GM23338 (cell line): Measurements from ENCODE around the gene LAPTM5. TPM values are rescaled to one million over a fixed set of nuclear protein-coding genes. Genes with fewer than 3 reads are reported as not detected.

Experiments
- ATAC-seq: fragments of 200-7000 bp; cut with Tn5 transposase; 3 replicates; pipeline ENCODE4 v1.9.1; 2020
- DNase-seq: peaks from one replicate; pipeline ENCODE4 v3.0.0-alpha.2; 2015; ENCODE audit warnings: low spot score
- H2AFZ ChIP-seq: fragments of 200-600 bp; sonication (generic); 2 replicates; pipeline ENCODE4 v1.8.0; 2016; ENCODE audit warnings: antibody characterized with exemption, mild to moderate bottlenecking, moderate library complexity
- H3F3A ChIP-seq: fragments of 200-600 bp; sonication (generic); replicated peaks from 2 replicates; pipeline ENCODE4 v1.8.0; 2017; ENCODE audit warnings: antibody characterized with exemption, mixed run types, low read depth
- H3K27ac ChIP-seq: fragments of 200-600 bp; sonication (generic); 2 replicates; pipeline ENCODE4 v1.6.1; 2016; ENCODE audit warnings: low read depth
- H3K27me3 ChIP-seq: fragments of 200-600 bp; sonication (generic); 2 replicates; pipeline ENCODE4 v1.8.0; 2016; ENCODE audit warnings: mild to moderate bottlenecking, mixed run types, moderate library complexity; ENCODE audit not compliant: insufficient read depth
- H3K36me3 ChIP-seq: fragments of 200-600 bp; sonication (generic); 2 replicates; pipeline ENCODE4 v1.8.0; 2016; ENCODE audit warnings: mild to moderate bottlenecking; ENCODE audit not compliant: insufficient read depth
- H3K4me1 ChIP-seq: fragments of 200-600 bp; sonication (generic); 2 replicates; pipeline ENCODE4 v1.8.0; 2016; ENCODE audit warnings: mild to moderate bottlenecking, moderate library complexity; ENCODE audit not compliant: insufficient read depth
- H3K4me2 ChIP-seq: fragments of 200-600 bp; sonication (generic); 2 replicates; pipeline ENCODE4 v1.7.1; 2017; ENCODE audit warnings: mixed run types
- H3K4me3 ChIP-seq: fragments of 200-600 bp; sonication (generic); 2 replicates; pipeline ENCODE4 v1.6.1; 2016; ENCODE audit warnings: mixed run types
- H3K79me2 ChIP-seq: fragments of 200-600 bp; sonication (generic); replicated peaks from 2 replicates; pipeline ENCODE4 v1.8.0; 2017; ENCODE audit warnings: mild to moderate bottlenecking; ENCODE audit not compliant: insufficient read depth
- H3K9me2 ChIP-seq: fragments of 200-600 bp; sonication (generic); 2 replicates; pipeline ENCODE4 v1.8.0; 2017; ENCODE audit not compliant: insufficient read depth
- H4K20me1 ChIP-seq: fragments of 200-600 bp; sonication (generic); replicated peaks from 2 replicates; pipeline ENCODE4 v1.8.0; 2017; ENCODE audit warnings: mild to moderate bottlenecking; ENCODE audit not compliant: insufficient read depth
- H3K27ac Mint-ChIP-seq: 2 replicates; pipeline ENCODE4 v1.8.0; 2020; ENCODE audit warnings: inconsistent platforms, mild to moderate bottlenecking, moderate library complexity, mixed read lengths
- H3K27me3 Mint-ChIP-seq: 3 replicates; pipeline ENCODE4 v1.8.0; 2022; ENCODE audit warnings: low read depth, mild to moderate bottlenecking, moderate library complexity, mixed read lengths, inconsistent platforms; ENCODE audit not compliant: insufficient read depth, poor library complexity
- H3K36me3 Mint-ChIP-seq: 3 replicates; pipeline ENCODE4 v1.8.0; 2021; ENCODE audit warnings: low read depth, mild to moderate bottlenecking, inconsistent platforms, moderate library complexity, mixed read lengths
- H3K4me1 Mint-ChIP-seq: 3 replicates; pipeline ENCODE4 v1.8.0; 2020; ENCODE audit warnings: mild to moderate bottlenecking, inconsistent platforms, mixed read lengths
- H3K4me3 Mint-ChIP-seq: 3 replicates; pipeline ENCODE4 v1.8.0; 2021; ENCODE audit warnings: moderate library complexity, mild to moderate bottlenecking, inconsistent platforms, mixed read lengths
- H3K9me3 Mint-ChIP-seq: 3 replicates; pipeline ENCODE4 v1.8.0; 2020; ENCODE audit warnings: moderate library complexity, mild to moderate bottlenecking, inconsistent platforms, mixed read lengths
- CREB1 ChIP-seq: fragments of 250-450 bp; sonication (Bioruptor Pico); IDR thresholded peaks from 2 replicates; pipeline ENCODE4 v1.5.0; 2020; ENCODE audit warnings: low read depth, mild to moderate bottlenecking, moderate library complexity
- CTCF ChIP-seq, 2 experiments: fragments of 200-600 bp in 1 of 2; sonication (generic) in 1 of 2; conservative IDR thresholded peaks; 2 replicates each; pipeline versions ENCODE4 v1.5.1 to v1.6.1; 2016 to 2017; ENCODE audit warnings: antibody characterized with exemption in 2 of 2, low read depth in 2 of 2, mild to moderate bottlenecking in 2 of 2, moderate library complexity in 1 of 2
- ETS1 ChIP-seq: IDR thresholded peaks from 2 replicates; pipeline ENCODE4 v1.6.1; 2016; ENCODE audit warnings: antibody characterized with exemption
- EZH2 ChIP-seq: fragments of 200-600 bp; sonication (generic); IDR thresholded peaks from one replicate; pipeline ENCODE4 v1.8.0; 2017; ENCODE audit warnings: antibody characterized with exemption, mild to moderate bottlenecking, low read depth; ENCODE audit not compliant: unreplicated experiment
- EZH2phosphoT487 ChIP-seq: fragments of 200-600 bp; sonication (generic); IDR thresholded peaks from one replicate; pipeline ENCODE4 v1.8.1; 2018; ENCODE audit warnings: antibody characterized with exemption; ENCODE audit not compliant: unreplicated experiment
- JUNB ChIP-seq: IDR thresholded peaks from one replicate; pipeline ENCODE4 v1.6.1; 2016; ENCODE audit warnings: antibody characterized with exemption; ENCODE audit not compliant: unreplicated experiment
- POLR2AphosphoS5 ChIP-seq: IDR thresholded peaks from 2 replicates; pipeline ENCODE4 v1.6.1; 2016; ENCODE audit warnings: antibody characterized with exemption, low read depth
- REST ChIP-seq: IDR thresholded peaks from one replicate; pipeline ENCODE4 v1.6.1; 2018; ENCODE audit warnings: antibody characterized with exemption; ENCODE audit not compliant: unreplicated experiment
- STAT1 ChIP-seq: IDR thresholded peaks from one replicate; pipeline ENCODE4 v1.6.1; 2016; ENCODE audit warnings: antibody characterized with exemption; ENCODE audit not compliant: unreplicated experiment
- ZNF462 ChIP-seq: fragments of 250-450 bp; sonication (Bioruptor Pico); IDR thresholded peaks from 2 replicates; pipeline ENCODE4 v1.5.0; 2020; ENCODE audit warnings: mild to moderate bottlenecking, moderate library complexity
- polyA plus RNA-seq: library from polyadenylated mRNA; unstranded; fragments of >200 nt; fragmentation: Nextera tagmentation; extraction: Ambion mirVana; gene quantifications from 2 replicates; pipeline ENCODE4 v1.2.1, GENCODE V29; 2016
- total RNA-seq: library from RNA; depleted of rRNA; stranded (reverse); fragments of >200 nt; shearing (Covaris generic); gene quantifications from 2 replicates; pipeline ENCODE4 v1.2.3, GENCODE V29; 2014

Gene LAPTM5
- total and polyA plus RNA-seq, 2 experiments from 2014 or later, result 0.21 TPM; not detected in 1

GRCh38 chr1:30787266-30787665 lies 29.7 kb upstream of the LAPTM5 start:
- Histone ChIP-seq H3K4me1 (peaks cover 10% of the 10 kb centered on the region; the same call in 1 of the 2 replicates), H3K4me3 (no peak overlapping the region), H3K27me3 (no peaks in the 10 kb centered on the region), H3K4me2 (no peak overlapping the region), H3K9me2 (no peaks in the 10 kb centered on the region), H3F3A (0 out of 2 replicates have a peak, but pooled peaks cover 3% of the 10 kb centered on the region), H3K79me2 (no peaks in the 10 kb centered on the region), H3K27ac (no peak overlapping the region), H2AFZ (no peak overlapping the region), H3K36me3 (no peaks in the 10 kb centered on the region), H4K20me1 (no peaks in the 10 kb centered on the region)
- Mint-ChIP-seq H3K4me3 (no peak overlapping the region), H3K36me3 (no peaks in the 10 kb centered on the region), H3K4me1 (peaks cover 14% of the 10 kb centered on the region; the same call in 2 of the 3 replicates), H3K27me3 (peaks cover 17% of the 10 kb centered on the region), H3K9me3 (no peaks in the 10 kb centered on the region), H3K27ac (no peak overlapping the region)
- no peak for TF ChIP-seq POLR2AphosphoS5
- no peak for TF ChIP-seq CTCF (conservative IDR thresholded peaks at IDR 0.05; ENCODE audit: low read depth in 2 of 2)
- no peak for TF ChIP-seq JUNB
- TF ChIP-seq EZH2phosphoT487, result no peak
- no peak for TF ChIP-seq ZNF462 (CRISPR knock-in tag)
- no peak for TF ChIP-seq ETS1
- TF ChIP-seq REST, result no peak
- no peak for TF ChIP-seq STAT1
- TF ChIP-seq CREB1 (CRISPR knock-in tag), result no peak
- TF ChIP-seq EZH2, result no peak
- DNase-seq (no peak), ATAC-seq (no peak)
